ENCODE measurements around the gene RBMY1F.
"Not testable (repeated sequence)": the region's sequence is repeated elsewhere in the genome, so short reads cannot be mapped to it uniquely, and the experiment has no call there.

RBMY1F gene

GRCh38 chrY:22182823-22183222 lies at the start of gene RBMY1F:
Gene RBMY1F, minus strand, starts transcription at chrY:22182923. Its CDS starts 1,954 bp downstream, at chrY:22180969.
- not testable (repeated sequence) for DNase-seq (ENCODE audit: low read depth in 2 of 3, low spot score in 2 of 3)

- not testable (repeated sequence) for DNase-seq (ENCODE audit: low read depth in 2 of 3, low spot score in 2 of 3)
Measured at GRCh38 chrY:22151144-22151543, 31.6 kb downstream of the RBMY1F start.

- not testable (repeated sequence) for DNase-seq (ENCODE audit: low read depth in 2 of 3, low spot score in 2 of 3)
Measured at GRCh38 chrY:22141011-22141695, 41.6 kb downstream of the RBMY1F start.

- DNase-seq (ENCODE audit: low read depth in 2 of 3, low spot score in 2 of 3) = not testable (repeated sequence)
Measured at GRCh38 chrY:22134719-22135118, 48.0 kb downstream of the RBMY1F start.

GRCh38 chrY:22130494-22130893 lies 52.2 kb downstream of the RBMY1F start:
- DNase-seq (ENCODE audit: low read depth in 2 of 3, low spot score in 2 of 3) = not testable (repeated sequence)
